ENCODE measurements around the gene RNF26. TPM values are rescaled to one million over a fixed set of nuclear protein-coding genes. Genes with fewer than 3 reads are reported as not detected.

RNF26 gene
- total and polyA plus RNA-seq, 3 donors from 2014 or later, result 28.2 to 37.1 (median 31.0) TPM

DNA sequence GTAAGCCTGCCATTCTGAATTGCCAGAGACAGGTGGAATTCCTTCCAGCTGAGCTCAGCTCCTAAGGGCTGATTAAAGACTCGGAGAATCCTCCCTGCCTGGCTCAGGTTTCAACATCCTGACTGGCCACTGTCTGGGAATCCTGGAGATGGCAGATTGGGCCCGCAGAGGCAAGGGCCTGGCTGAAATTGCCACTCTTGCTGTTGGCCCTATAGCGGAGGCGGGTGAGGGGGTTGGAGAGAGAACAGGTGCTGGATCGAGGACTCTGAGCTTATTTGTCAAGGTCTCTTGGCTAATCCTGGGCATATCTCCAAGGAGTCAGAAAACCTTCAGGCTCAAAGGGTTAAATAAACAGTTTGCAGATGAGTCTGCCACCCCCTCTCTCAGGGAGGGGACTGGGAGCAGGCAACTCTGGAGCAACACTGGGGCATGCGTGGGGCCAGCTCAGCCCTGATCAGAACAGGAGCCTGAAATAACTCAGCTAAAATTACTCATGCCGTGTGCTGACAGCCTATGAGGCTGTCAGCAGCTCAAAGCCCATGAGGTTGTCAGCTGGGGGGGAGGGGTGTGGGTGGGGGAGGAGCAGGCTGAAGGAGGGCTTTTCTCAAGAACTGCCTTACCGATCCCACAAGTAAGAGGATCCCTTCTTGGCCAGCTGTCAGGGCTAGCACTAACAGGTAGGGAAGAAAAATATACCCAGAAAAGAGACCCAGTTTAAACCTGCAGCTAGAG is 26.9 kb downstream of the RNF26 start:
- H3K27ac ChIP-seq, result peak overlapping the region; percentile 6 to 71
- no peaks in the 10 kb centered on the region for H3K9me3 ChIP-seq
- H3K4me1 ChIP-seq, result peaks cover 41% of the 10 kb centered on the region
- WGBS, 2 donors, result 39 to 45% methylated on average over 5 to 8 of the region's 8 CpGs
- intact Hi-C loops (cut with DNase I; ENCODE audit: low total_unique reads), result no loop called here
- H3K27me3 ChIP-seq, result no peaks in the 10 kb centered on the region
- TF ChIP-seq, protein P1, sequence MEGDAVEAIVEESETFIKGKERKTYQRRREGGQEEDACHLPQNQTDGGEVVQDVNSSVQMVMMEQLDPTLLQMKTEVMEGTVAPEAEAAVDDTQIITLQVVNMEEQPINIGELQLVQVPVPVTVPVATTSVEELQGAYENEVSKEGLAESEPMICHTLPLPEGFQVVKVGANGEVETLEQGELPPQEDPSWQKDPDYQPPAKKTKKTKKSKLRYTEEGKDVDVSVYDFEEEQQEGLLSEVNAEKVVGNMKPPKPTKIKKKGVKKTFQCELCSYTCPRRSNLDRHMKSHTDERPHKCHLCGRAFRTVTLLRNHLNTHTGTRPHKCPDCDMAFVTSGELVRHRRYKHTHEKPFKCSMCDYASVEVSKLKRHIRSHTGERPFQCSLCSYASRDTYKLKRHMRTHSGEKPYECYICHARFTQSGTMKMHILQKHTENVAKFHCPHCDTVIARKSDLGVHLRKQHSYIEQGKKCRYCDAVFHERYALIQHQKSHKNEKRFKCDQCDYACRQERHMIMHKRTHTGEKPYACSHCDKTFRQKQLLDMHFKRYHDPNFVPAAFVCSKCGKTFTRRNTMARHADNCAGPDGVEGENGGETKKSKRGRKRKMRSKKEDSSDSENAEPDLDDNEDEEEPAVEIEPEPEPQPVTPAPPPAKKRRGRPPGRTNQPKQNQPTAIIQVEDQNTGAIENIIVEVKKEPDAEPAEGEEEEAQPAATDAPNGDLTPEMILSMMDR (IDR thresholded peaks at IDR 0.05), result no peak
- no peak for TF ChIP-seq POLR2A (IDR thresholded peaks at IDR 0.05)
- no peak overlapping the region for H3K4me3 ChIP-seq
- DNase-seq, result no peak
- H3K36me3 ChIP-seq (ENCODE audit: low read depth, missing control alignments), result no peaks in the 10 kb centered on the region

- DNase-seq, result no peak
- no peaks in the 10 kb centered on the region for H3K36me3 ChIP-seq (ENCODE audit: low read depth, missing control alignments)
- intact Hi-C loops (cut with DNase I; ENCODE audit: low total_unique reads), result no loop called here
- no peak overlapping the region for H3K4me3 ChIP-seq
- H3K27ac ChIP-seq, result peak overlapping the region in 1 of 2 donors; percentile 71
- TF ChIP-seq, protein P1 (IDR thresholded peaks at IDR 0.05), result no peak
- no peak for TF ChIP-seq POLR2A (IDR thresholded peaks at IDR 0.05)
- peaks cover 49% of the 10 kb centered on the region for H3K4me1 ChIP-seq
- H3K9me3 ChIP-seq, result no peaks in the 10 kb centered on the region
- WGBS, 2 donors, result 52 to 63% methylated on average over 11 of the region's 11 CpGs
- H3K27me3 ChIP-seq, result no peaks in the 10 kb centered on the region
These were observed 27.8 kb downstream of the RNF26 start for GRCh38 chr11:119361941-119362725.

DNA sequence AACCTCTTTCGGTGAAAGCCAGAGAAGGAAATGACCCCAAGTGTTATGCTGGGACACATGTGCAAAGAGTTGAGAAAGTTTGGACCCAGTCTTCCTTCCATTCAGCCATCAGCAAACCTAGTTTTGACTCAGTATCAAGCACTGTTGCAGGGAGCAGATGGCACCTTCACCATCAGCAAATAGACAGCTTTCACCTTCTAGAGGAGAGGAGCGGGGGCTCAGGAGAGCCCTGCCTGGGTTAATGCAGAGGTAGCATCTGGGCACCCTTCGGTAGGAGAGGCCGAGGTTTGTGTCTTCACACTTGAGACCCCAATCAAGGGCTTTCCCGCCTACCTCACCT is 28.4 kb downstream of the RNF26 start:
- no peaks in the 10 kb centered on the region for H3K36me3 ChIP-seq (ENCODE audit: low read depth, missing control alignments)
- 50 to 59% methylated on average over 1 to 5 of the region's 5 CpGs for WGBS, 2 donors
- no peak for TF ChIP-seq POLR2A (IDR thresholded peaks at IDR 0.05)
- TF ChIP-seq, protein P1 (IDR thresholded peaks at IDR 0.05), result no peak
- no peak for DNase-seq
- peaks cover 55% of the 10 kb centered on the region for H3K4me1 ChIP-seq
- H3K4me3 ChIP-seq, result no peak overlapping the region
- H3K27ac ChIP-seq, result peak overlapping the region; percentile 68 to 71
- H3K9me3 ChIP-seq, result no peaks in the 10 kb centered on the region
- H3K27me3 ChIP-seq, result no peaks in the 10 kb centered on the region
- intact Hi-C loops (cut with DNase I; ENCODE audit: low total_unique reads), result no loop called here

DNA sequence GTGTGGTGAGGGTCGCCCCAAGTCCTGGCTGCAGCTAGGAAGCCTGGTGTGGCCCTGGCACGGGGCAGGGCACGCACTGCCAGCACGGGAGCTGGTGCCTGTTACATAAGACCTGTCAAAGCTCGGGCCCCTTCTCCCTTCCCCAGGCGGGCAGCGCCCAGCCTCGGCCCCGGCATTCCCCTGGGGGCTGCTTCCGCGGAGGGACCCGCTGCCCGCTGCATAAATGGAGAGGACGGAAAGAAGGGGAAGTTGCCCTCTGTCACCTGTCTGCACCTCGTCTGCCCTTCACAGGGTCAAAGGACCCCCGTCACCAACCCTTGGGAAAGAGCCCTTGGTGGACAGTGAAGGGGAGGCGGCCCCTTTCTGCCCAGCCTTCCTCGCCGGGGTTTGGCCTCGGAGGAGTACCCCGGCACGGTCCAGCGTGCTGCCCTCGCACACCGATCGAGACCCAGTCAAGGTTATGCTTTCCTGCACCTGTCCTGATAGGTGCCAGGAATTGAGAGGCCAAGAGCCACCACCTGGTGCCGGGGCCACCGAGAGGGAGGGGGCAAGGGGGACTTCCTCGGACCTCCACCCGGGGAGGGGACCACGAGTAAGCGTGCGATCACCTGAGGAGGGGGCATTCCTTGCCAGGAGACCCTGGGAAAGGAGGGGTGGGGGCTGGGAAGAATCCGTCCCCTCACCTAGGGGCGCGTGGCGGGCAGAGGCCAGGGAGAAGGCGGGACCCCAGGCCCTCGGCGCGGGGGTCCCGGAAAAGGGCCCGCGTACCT is 28.9 kb downstream of the RNF26 start:
- Histone ChIP-seq H3K27me3 (no peaks in the 10 kb centered on the region), H3K4me1 (peaks cover 59% of the 10 kb centered on the region), H3K36me3 (ENCODE audit: low read depth, missing control alignments) (no peaks in the 10 kb centered on the region), H3K27ac (peak overlapping the region; percentile 68 to 71), H3K9me3 (no peaks in the 10 kb centered on the region), H3K4me3 (peak overlapping the region; percentile 49 to 58)
- intact Hi-C loops (cut with DNase I; ENCODE audit: low total_unique reads), result no loop called here
- TF ChIP-seq, protein P1 (IDR thresholded peaks at IDR 0.05), result no peak
- TF ChIP-seq POLR2A (IDR thresholded peaks at IDR 0.05), result no peak
- WGBS, 2 donors, result 26 to 33% methylated on average over 24 to 43 of the region's 44 CpGs
- DNase-seq, result no peak
